ENCODE results near the gene ATP11A.

ATP11A gene

DNA sequence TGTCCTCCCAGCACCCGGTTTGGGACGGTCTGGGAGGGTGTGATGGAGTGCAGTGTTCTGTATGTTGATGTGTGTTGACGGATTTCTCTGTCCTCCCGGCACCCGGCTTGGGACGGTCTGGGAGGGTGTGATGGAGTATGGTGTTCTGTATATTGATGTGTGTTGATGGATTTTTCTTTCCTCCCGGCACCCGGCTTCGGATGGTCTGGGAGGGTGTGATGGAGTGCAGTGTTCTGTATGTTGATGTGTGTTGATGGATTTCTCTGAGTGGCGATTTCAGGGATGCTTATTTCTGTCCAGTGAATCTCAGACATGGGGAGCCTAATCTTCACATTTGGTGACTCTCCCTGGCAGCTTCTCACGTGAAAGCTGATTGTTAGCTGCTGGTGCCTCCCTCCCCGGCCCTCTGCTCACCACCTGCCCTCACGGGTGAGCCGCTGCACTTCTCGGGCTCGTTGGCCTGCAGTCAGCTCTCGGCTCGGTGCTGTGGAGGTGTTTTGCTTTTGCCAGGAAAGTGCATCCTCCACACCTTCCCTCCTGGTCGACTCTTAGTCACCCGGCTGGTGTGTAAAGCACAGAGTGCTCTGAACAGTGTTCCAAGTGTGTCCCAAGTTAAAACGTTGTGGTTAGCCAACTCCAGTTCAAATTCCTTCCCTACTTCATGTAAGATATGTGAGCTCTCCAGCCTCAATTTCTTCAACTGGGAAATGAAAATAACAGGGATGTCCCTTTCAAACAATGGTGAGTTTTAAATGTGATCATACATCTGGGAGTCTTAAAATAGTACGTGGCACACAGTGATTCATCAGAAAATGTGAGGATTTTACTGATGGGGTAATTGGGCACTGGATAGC lies 54.6 kb downstream of the ATP11A start:
- DNase-seq: no peak

DNA sequence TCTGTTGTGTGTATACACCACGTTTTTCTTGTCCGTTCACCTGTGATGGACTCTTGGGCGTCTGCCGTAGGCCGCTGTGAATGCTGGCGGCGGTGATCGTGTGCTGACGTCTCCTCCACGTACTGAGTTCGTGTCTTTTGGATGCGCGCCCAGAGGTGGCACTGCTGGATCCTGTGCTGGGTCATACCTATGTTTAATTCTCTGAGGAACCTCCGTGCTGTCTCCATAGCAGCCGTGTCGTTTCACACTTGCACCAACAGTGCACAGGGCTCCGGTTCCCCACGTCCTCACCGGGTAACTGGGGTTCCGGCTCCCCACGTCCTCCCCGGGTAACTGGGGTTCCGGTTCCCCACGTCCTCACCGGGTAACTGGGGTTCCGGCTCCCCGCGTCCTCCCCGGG lies 56.2 kb downstream of the ATP11A start:
- no peak for DNase-seq

DNA sequence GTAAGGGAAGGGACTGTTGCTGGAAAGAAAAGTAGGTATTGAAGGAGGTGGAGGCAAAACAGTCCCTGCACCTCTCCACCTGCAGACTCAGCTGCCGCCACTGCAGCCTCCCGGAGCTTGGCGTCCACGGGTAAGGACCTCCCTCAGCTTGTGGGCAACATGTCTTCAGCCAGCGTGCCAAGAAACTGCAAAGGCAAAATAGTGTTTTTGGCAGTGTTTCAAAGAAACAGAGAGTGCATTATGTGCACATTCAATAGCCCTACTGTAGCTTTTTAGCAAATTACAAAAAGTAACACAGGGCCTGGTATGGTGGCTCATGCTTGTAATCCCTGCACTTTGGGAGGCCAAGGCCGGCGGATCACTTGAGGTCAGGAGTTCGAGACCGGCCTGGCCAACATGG lies 57.4 kb downstream of the ATP11A start:
- peak; percentile 62 for DNase-seq

GRCh38 chr13:112748947-112749735 lies 59.3 kb downstream of the ATP11A start:
- DNase-seq: no peak

GRCh38 chr13:112750570-112750969 lies 60.7 kb downstream of the ATP11A start:
- no peak for DNase-seq

DNA sequence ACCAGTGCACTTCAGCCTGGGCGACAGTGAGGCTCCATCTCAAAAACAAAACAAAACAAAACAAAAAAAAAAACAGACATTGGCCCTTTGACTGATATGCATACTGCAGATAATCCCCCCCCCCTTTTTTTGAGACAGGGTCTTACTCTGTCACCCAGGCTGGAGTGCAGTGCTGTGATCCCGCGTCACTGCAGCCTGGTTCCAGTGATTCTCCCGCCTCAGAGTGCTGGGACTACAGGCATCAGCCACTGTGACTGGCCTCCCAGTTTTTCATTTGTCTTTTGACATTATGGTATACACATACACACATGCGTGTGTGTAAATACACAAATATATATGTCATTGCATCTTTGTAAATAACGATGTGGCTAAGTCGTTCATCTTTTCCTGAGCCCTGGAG lies 61.8 kb downstream of the ATP11A start:
- DNase-seq: no peak

DNA sequence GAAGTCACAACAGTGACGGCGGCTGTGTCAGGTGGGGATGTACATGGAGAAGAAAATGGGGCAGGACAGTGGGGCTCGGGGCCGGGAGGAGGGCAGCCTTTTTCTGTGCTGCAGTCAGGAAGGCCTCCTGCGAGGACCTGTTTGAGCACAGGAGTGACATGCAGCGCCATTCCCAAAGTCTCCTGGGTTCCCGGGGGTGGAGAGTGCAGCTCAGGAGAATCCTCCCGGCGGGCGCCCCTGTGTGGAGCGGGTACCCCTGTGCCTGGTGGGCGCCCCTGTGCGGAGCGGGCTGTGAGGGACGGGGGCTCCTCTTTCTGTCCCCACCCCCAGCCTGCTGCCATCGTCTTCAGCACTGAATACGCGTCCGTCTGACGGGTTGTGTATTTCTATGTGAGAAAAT lies 62.4 kb downstream of the ATP11A start:
- DNase-seq: no peak

GRCh38 chr13:112752711-112753541 lies 63.1 kb downstream of the ATP11A start:
- no peak for DNase-seq

GRCh38 chr13:112753833-112754232 lies 64.0 kb downstream of the ATP11A start:
- DNase-seq: no peak

DNA sequence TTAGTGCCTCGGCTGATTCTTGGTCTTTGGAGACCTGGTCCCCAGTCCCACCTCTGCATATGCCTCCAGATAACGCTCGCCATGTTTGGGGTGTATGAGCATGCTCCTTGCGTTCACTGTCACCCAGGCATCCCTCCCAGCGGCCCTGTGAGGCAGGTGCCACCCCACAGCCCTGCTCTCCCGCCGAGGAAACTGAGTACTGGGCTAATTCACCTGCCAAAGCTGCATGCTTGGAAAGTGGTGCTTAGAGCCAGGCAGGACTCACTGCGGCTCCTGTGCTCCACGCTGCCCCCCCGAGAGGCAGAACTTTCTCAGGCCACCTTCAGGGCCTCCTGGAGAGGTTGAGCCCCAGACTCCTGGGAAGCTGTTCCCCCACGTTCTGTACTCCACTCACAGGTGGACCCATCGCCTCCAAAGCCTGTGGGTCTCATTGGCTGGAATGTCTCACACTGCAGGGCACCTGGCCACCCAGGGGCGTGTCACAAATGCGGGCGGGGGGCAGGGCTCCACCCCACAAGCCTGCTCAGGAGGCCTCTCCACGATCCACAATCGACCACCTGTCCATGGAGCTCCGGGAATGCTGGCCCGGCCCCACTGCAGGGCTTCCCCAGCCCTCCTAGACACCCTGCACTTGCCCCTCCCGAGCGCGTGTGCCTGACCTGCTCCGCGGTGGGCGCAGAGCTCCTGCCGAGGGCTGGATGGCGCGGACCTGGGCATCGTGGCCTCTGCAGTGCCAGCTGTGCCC lies 64.6 kb downstream of the ATP11A start:
- no peak for DNase-seq

DNA sequence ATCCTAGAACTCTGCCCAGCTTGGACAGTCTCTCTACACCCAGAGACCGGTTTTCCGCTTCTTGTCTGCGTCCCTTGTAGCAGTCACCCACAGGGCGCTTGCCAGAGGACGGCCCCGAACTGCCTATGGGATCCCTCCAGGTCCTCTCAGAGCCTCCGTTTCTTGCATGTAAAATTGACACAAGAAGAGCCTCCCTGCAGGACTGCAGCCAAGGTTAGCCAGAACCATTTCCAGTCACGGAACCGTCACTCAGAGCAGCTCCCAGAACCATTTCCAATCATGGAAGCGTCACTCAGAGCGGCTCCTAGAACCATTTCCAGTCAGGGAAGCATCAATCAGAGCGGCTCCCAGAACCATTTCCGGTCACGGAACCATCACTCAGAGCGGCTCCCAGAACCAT lies 65.5 kb downstream of the ATP11A start:
- DNase-seq: no peak

DNA sequence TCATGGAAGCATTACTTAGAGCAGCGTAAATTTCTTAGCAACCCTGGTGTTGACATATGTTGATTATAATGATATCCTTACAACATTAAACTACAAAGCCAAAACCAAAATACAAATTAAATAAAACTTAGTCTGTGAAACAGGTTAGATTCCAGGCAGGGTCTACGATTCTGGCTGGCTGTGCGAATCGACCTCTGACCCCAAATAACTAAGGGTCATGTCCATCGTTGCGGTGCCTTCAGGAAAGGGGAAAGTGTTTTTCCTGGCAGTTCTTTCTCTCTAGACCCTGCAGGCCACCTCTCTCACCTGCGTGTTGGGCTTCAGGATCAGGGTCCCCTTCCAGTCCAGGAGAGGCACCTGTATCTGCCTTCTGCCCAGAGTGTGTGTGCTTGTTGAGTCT lies 66.2 kb downstream of the ATP11A start:
- DNase-seq: no peak

DNA sequence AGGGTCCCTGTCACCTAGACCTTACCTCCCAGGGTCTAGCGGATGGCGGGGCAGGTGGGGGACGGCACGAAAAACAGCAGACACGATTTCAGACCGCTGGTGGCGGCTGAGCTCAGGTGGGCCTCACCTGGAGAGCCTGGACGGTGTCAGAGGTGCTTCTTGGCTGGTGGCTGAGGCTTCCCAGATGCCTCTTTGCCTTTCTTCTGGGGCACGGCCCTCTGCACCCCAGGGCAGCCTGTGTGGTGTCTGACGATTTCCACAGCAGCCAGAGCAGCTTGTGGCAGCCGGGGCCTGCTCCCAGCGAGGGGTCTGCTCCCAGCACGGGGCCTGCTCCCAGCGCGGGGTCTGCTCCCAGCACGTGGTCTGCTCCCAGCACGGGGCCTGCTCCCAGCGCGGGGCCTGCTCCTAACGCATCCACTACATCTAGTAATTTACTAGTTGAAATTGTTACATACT lies 66.7 kb downstream of the ATP11A start:
- DNase-seq: no peak

GRCh38 chr13:112756967-112757758 lies 67.3 kb downstream of the ATP11A start:
- DNase-seq: no peak

DNA sequence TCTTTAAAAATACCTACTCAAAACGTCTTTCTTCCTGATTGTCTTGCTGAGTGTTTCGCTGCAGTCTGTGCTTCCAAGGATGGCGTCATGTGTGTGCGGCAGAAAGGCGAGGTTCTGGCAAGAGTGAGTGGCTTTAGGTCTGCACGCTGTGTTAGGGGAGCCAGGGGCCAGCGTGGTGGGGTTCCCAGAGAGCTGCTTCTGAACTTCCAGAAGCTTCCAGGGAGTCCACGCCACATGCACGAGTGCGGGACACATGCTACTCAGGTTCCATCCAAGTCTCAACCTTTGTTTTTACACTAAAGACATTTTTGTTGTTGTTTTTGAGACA lies 67.9 kb downstream of the ATP11A start:
- no peak for DNase-seq

- no peak for DNase-seq
Measured at GRCh38 chr13:112759053-112759452, 69.2 kb downstream of the ATP11A start.

- no peak for DNase-seq
Measured at GRCh38 chr13:112759827-112760226, 70.0 kb downstream of the ATP11A start.

GRCh38 chr13:112760435-112760834 lies 70.6 kb downstream of the ATP11A start:
- no peak for DNase-seq

- DNase-seq: no peak
Measured at GRCh38 chr13:112760931-112761330, 71.1 kb downstream of the ATP11A start.

GRCh38 chr13:112761701-112762689 lies 72.2 kb downstream of the ATP11A start:
- no peak for DNase-seq

DNA sequence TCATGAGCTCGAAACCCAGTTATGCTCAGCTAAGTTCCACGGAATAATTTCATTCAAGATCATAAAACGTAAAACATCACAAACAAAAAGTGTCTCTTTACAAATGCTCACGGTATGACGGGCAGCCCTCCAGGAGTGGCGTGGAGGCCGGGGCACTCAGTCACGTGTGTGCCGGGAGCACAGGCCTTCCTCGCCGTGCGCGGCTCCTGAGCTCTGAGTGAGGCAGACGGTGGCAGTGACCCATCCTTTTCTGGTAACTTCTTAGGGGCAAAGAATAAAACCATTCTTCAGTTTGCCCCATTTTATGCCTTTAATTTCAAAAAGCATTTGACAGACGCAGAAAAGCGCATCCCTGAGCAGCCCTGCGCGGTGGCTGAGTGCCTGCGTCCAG lies 72.8 kb downstream of the ATP11A start:
- DNase-seq: no peak

All from RPMI8226 (cell line).